HFFc6 (cell line): ENCODE measurements around the gene NUB1. TPM values are rescaled to one million over a fixed set of nuclear protein-coding genes. Genes with fewer than 3 reads are reported as not detected.

Source experiments
- DNase-seq: peaks from one replicate; pipeline ENCODE4 v3.0.0-alpha.2; 2018
- H3K27ac Mint-ChIP-seq: 2 replicates; pipeline ENCODE4 v1.8.0; 2020; ENCODE audit warnings: mild to moderate bottlenecking, mixed read lengths
- H3K27me3 Mint-ChIP-seq: 2 replicates; pipeline ENCODE4 v1.8.0; 2021; ENCODE audit warnings: mild to moderate bottlenecking, moderate library complexity, mixed read lengths; ENCODE audit not compliant: insufficient read depth
- H3K36me3 Mint-ChIP-seq: 2 replicates; pipeline ENCODE4 v1.8.0; 2021; ENCODE audit warnings: low read depth, mixed read lengths
- H3K4me1 Mint-ChIP-seq: 2 replicates; pipeline ENCODE4 v1.8.0; 2020; ENCODE audit warnings: low read depth, mixed read lengths
- H3K4me3 Mint-ChIP-seq: 2 replicates; pipeline ENCODE4 v1.8.0; 2020; ENCODE audit warnings: mild to moderate bottlenecking, moderate library complexity, mixed read lengths
- H3K9me3 Mint-ChIP-seq: 2 replicates; pipeline ENCODE4 v1.8.0; 2020; ENCODE audit warnings: mild to moderate bottlenecking, mixed read lengths
- CTCF ChIP-seq: fragments of 200-600 bp; sonication (generic); IDR thresholded peaks from 2 replicates; pipeline ENCODE4 v1.5.0; 2021; ENCODE audit warnings: antibody characterized with exemption, mild to moderate bottlenecking
- total RNA-seq, 6 experiments: library from RNA; stranded (reverse); fragmentation: NEBNext Ultra II Directional; extraction: Animal tissue kit (Norgen Biotek cat#: 25700); gene quantifications; 2 replicates in 1 of 6; 3 replicates in 5 of 6; pipeline ENCODE4 v1.2.3, GENCODE V29; 2021

The NUB1 gene
- total RNA-seq, 6 experiments from 2014 or later, result 30.6 to 37.8 (median 34.8) TPM

- no peaks in the 10 kb centered on the region for H3K9me3 Mint-ChIP-seq
- no peak for DNase-seq
- peaks cover 19% of the 10 kb centered on the region for H3K4me1 Mint-ChIP-seq
- peaks cover 17% of the 10 kb centered on the region for H3K27me3 Mint-ChIP-seq
- no peak overlapping the region for H3K4me3 Mint-ChIP-seq
- TF ChIP-seq CTCF, result no peak
- no peaks in the 10 kb centered on the region for H3K36me3 Mint-ChIP-seq
- H3K27ac Mint-ChIP-seq, result no peak overlapping the region
Measured at GRCh38 chr7:151306860-151307259, 34.8 kb upstream of the NUB1 start.

- Mint-ChIP-seq H3K27ac (no peak overlapping the region), H3K9me3 (no peaks in the 10 kb centered on the region)
- TF ChIP-seq CTCF, result no peak
Measured at GRCh38 chr7:151307536-151307935, 34.1 kb upstream of the NUB1 start.

GRCh38 chr7:151308256-151308655, 33.4 kb upstream of the NUB1 start:
- Mint-ChIP-seq H3K36me3 (no peaks in the 10 kb centered on the region), H3K27me3 (peaks cover 8% of the 10 kb centered on the region), H3K4me1 (peaks cover 19% of the 10 kb centered on the region), H3K9me3 (no peaks in the 10 kb centered on the region), H3K4me3 (no peak overlapping the region), H3K27ac (no peak overlapping the region)
- DNase-seq, result no peak
- TF ChIP-seq CTCF, result no peak

More at GRCh38 chr7:151307536-151307935, 34.1 kb upstream of the NUB1 start:
- no peak for DNase-seq
- H3K4me3 Mint-ChIP-seq, result no peak overlapping the region
- no peaks in the 10 kb centered on the region for H3K36me3 Mint-ChIP-seq
- H3K4me1 Mint-ChIP-seq, result peaks cover 19% of the 10 kb centered on the region
- H3K27me3 Mint-ChIP-seq, result peaks cover 13% of the 10 kb centered on the region

GRCh38 chr7:151308791-151309190, 32.8 kb upstream of the NUB1 start:
- H3K4me1 Mint-ChIP-seq, result peaks cover 19% of the 10 kb centered on the region

GRCh38 chr7:151309311-151309710, 32.3 kb upstream of the NUB1 start:
- TF ChIP-seq CTCF, result no peak
- no peaks in the 10 kb centered on the region for H3K36me3 Mint-ChIP-seq
- no peaks in the 10 kb centered on the region for H3K9me3 Mint-ChIP-seq
- peaks cover 8% of the 10 kb centered on the region for H3K27me3 Mint-ChIP-seq
- DNase-seq, result peak; percentile 25
- H3K4me1 Mint-ChIP-seq, result peaks cover 19% of the 10 kb centered on the region
- peak overlapping the region; percentile 3 for H3K4me3 Mint-ChIP-seq
- H3K27ac Mint-ChIP-seq, result no peak overlapping the region

More at GRCh38 chr7:151308791-151309190, 32.8 kb upstream of the NUB1 start:
- Mint-ChIP-seq H3K27me3 (peaks cover 8% of the 10 kb centered on the region), H3K9me3 (no peaks in the 10 kb centered on the region), H3K4me3 (no peak overlapping the region), H3K36me3 (no peaks in the 10 kb centered on the region), H3K27ac (no peak overlapping the region)
- DNase-seq, result no peak
- no peak for TF ChIP-seq CTCF

GRCh38 chr7:151310578-151310977, 31.0 kb upstream of the NUB1 start:
- H3K27me3 Mint-ChIP-seq, result peaks cover 5% of the 10 kb centered on the region
- DNase-seq, result no peak

More at GRCh38 chr7:151310578-151310977, 31.0 kb upstream of the NUB1 start:
- no peak overlapping the region for H3K4me3 Mint-ChIP-seq
- peak; percentile 78 for TF ChIP-seq CTCF
- no peaks in the 10 kb centered on the region for H3K9me3 Mint-ChIP-seq
- no peaks in the 10 kb centered on the region for H3K36me3 Mint-ChIP-seq
- peaks cover 9% of the 10 kb centered on the region for H3K4me1 Mint-ChIP-seq
- no peak overlapping the region for H3K27ac Mint-ChIP-seq
